Upper lobe of left lung (tissue), 6 donors: Measurements from ENCODE around the gene TMEM62. TPM values are rescaled to one million over a fixed set of nuclear protein-coding genes. Genes with fewer than 3 reads are reported as not detected.

Source experiments
- ATAC-seq, 2 donors: fragments of 200-7000 bp; cut with Tn5 transposase; one replicate each; pipeline ENCODE4 v1.9.1; 2022; ENCODE audit warnings: mild to moderate bottlenecking in 2 of 2, moderate library complexity in 2 of 2; ENCODE audit not compliant: low FRiP score in 2 of 2
- DNase-seq, 2 donors: peaks; one replicate each; pipeline ENCODE4 v3.0.0-alpha.2; 2019 to 2020
- H3K27ac ChIP-seq, 4 donors: fragments of 200-600 bp; sonication (generic); one replicate each; pipeline ENCODE4 v1.5.1; 2016 to 2019
- H3K27me3 ChIP-seq, 4 donors: fragments of 200-600 bp; sonication (generic); one replicate each; pipeline ENCODE4 v1.5.1; 2017 to 2019
- H3K36me3 ChIP-seq, 4 donors: fragments of 200-600 bp; sonication (generic); one replicate each; pipeline ENCODE4 v1.5.1; 2016 to 2019
- H3K4me1 ChIP-seq, 4 donors: fragments of 200-600 bp; sonication (generic); one replicate each; pipeline ENCODE4 v1.5.1; 2018 to 2019
- H3K4me3 ChIP-seq, 4 donors: fragments of 200-600 bp; sonication (generic); one replicate each; pipeline ENCODE4 v1.5.1; 2017 to 2019; ENCODE audit warnings: mild to moderate bottlenecking in 2 of 4, moderate library complexity in 1 of 4
- H3K9me3 ChIP-seq, 4 donors: fragments of 200-600 bp; sonication (generic); one replicate each; pipeline ENCODE4 v1.5.1; 2018 to 2019
- CTCF ChIP-seq, 6 experiments: fragments of 450-650 bp in 4 of 6; fragments of 200-600 bp in 2 of 6; sonication (generic) in 2 of 6; IDR thresholded peaks; one replicate each; pipeline ENCODE4 v1.5.1; 2016 to 2019; ENCODE audit warnings: antibody characterized with exemption in 6 of 6
- EP300 ChIP-seq, 4 donors: sonication (generic); formaldehyde crosslinking; IDR thresholded peaks; one replicate each; pipeline ENCODE4 v1.5.1; 2017; ENCODE audit warnings: antibody characterized with exemption in 4 of 4, control low read depth in 2 of 4
- POLR2A ChIP-seq, 4 donors: fragments of 450-650 bp; IDR thresholded peaks; one replicate each; pipeline ENCODE4 v1.5.1; 2016 to 2017; ENCODE audit warnings: antibody characterized with exemption in 4 of 4, mild to moderate bottlenecking in 2 of 4
- POLR2AphosphoS5 ChIP-seq, 2 donors: sonication (generic); formaldehyde crosslinking; IDR thresholded peaks; one replicate each; pipeline ENCODE4 v1.5.1; 2017; ENCODE audit warnings: antibody characterized with exemption in 2 of 2
- WGBS, 2 donors: methylation state at CpG; one replicate each; pipeline ENCODE4 v1.1.5; 2017 to 2018; 5-methylcytosine and 5-hydroxymethylcytosine counted together
- total RNA-seq, 6 donors: library from RNA; depleted of rRNA in 4 of 6; stranded (reverse); fragments of >200 nt in 4 of 6; gene quantifications; one replicate each; pipeline versions ENCODE4 v1.1.0 to v1.2.1, GENCODE V29; 2016 to 2021
- donor health status: DM: no; HTN: no; CAD: no; lungs with moderate emphysema.
- donor health status: DM: no; HTN: yes; CAD: no; lungs with severe emphysema.

TMEM62 gene
- total RNA-seq, 6 donors from 2014 or later = 20.9 to 45.1 (median 25.1) TPM

- ATAC-seq (no peak), DNase-seq (no peak)
- Histone ChIP-seq H3K4me3 (no peak overlapping the region), H3K4me1 (peaks cover 6 to 25% (median 13%) of the 10 kb centered on the region in 4 donors), H3K9me3 (no peaks in the 10 kb centered on the region), H3K27me3 (no peaks in the 10 kb centered on the region), H3K36me3 (peaks cover 0 to 29% (median 0%) of the 10 kb centered on the region in 4 donors), H3K27ac (no peak overlapping the region)
- 91 to 95% methylated on average over 6 of the region's 6 CpGs for WGBS, 2 donors
- no peak for TF ChIP-seq POLR2A (IDR thresholded peaks at IDR 0.05)
- TF ChIP-seq EP300 (IDR thresholded peaks at IDR 0.05) = no peak
- TF ChIP-seq POLR2AphosphoS5 (IDR thresholded peaks at IDR 0.05) = no peak
- no peak for TF ChIP-seq CTCF (IDR thresholded peaks at IDR 0.05)
Measured at GRCh38 chr15:43096411-43096810, 37.0 kb upstream of the TMEM62 start.

GRCh38 chr15:43099105-43099845 lies 34.1 kb upstream of the TMEM62 start:
- 93 to 96% methylated on average over 10 of the region's 10 CpGs for WGBS, 2 donors
- Histone ChIP-seq H3K27ac (no peak overlapping the region), H3K4me1 (peaks cover 11 to 41% (median 23%) of the 10 kb centered on the region in 4 donors), H3K4me3 (no peak overlapping the region), H3K9me3 (no peaks in the 10 kb centered on the region), H3K27me3 (no peaks in the 10 kb centered on the region), H3K36me3 (peaks cover 0 to 38% (median 0%) of the 10 kb centered on the region in 4 donors)
- ATAC-seq (no peak), DNase-seq (no peak)
- TF ChIP-seq CTCF (IDR thresholded peaks at IDR 0.05) (no peak), POLR2A (IDR thresholded peaks at IDR 0.05) (no peak), EP300 (IDR thresholded peaks at IDR 0.05) (no peak), POLR2AphosphoS5 (IDR thresholded peaks at IDR 0.05) (no peak)

- no peaks in the 10 kb centered on the region for H3K9me3 ChIP-seq
- no peak overlapping the region for H3K27ac ChIP-seq
- no peak for DNase-seq
- peaks cover 16 to 44% (median 24%) of the 10 kb centered on the region in 4 donors for H3K4me1 ChIP-seq
- H3K27me3 ChIP-seq = no peaks in the 10 kb centered on the region
- no peak for ATAC-seq
- H3K36me3 ChIP-seq = peaks cover 0 to 38% (median 0%) of the 10 kb centered on the region in 4 donors
- TF ChIP-seq POLR2A (IDR thresholded peaks at IDR 0.05) (no peak), POLR2AphosphoS5 (IDR thresholded peaks at IDR 0.05) (no peak), CTCF (IDR thresholded peaks at IDR 0.05) (no peak), EP300 (IDR thresholded peaks at IDR 0.05) (no peak)
- no peak overlapping the region for H3K4me3 ChIP-seq
Measured at GRCh38 chr15:43100971-43101370, 32.4 kb upstream of the TMEM62 start.

GRCh38 chr15:43102187-43102586 lies 31.2 kb upstream of the TMEM62 start:
- Histone ChIP-seq H3K9me3 (no peaks in the 10 kb centered on the region), H3K4me3 (no peak overlapping the region), H3K4me1 (peaks cover 16 to 51% (median 25%) of the 10 kb centered on the region in 4 donors), H3K36me3 (peaks cover 0 to 34% (median 0%) of the 10 kb centered on the region in 4 donors), H3K27ac (no peak overlapping the region), H3K27me3 (no peaks in the 10 kb centered on the region)
- no peak for DNase-seq
- TF ChIP-seq POLR2A (IDR thresholded peaks at IDR 0.05) (no peak), EP300 (IDR thresholded peaks at IDR 0.05) (no peak), CTCF (IDR thresholded peaks at IDR 0.05) (no peak), POLR2AphosphoS5 (IDR thresholded peaks at IDR 0.05) (no peak)
- WGBS, 2 donors = 88 to 95% methylated on average over 1 of the region's 1 CpG
- ATAC-seq = no peak

GRCh38 chr15:43103907-43104306 lies 29.5 kb upstream of the TMEM62 start:
- peaks cover 16 to 47% (median 25%) of the 10 kb centered on the region in 4 donors for H3K4me1 ChIP-seq
- H3K27ac ChIP-seq = peak overlapping the region in 1 of 4 donors; percentile 92
- TF ChIP-seq POLR2AphosphoS5 (IDR thresholded peaks at IDR 0.05) (no peak), EP300 (IDR thresholded peaks at IDR 0.05) (no peak), POLR2A (IDR thresholded peaks at IDR 0.05) (no peak)
- no peaks in the 10 kb centered on the region for H3K9me3 ChIP-seq
- H3K27me3 ChIP-seq = no peaks in the 10 kb centered on the region
- no peak for ATAC-seq
- no peak for DNase-seq
- 31 to 52% methylated on average over 1 of the region's 1 CpG for WGBS, 2 donors
- H3K36me3 ChIP-seq = peaks cover 0 to 31% (median 0%) of the 10 kb centered on the region in 4 donors
- peak overlapping the region in 1 of 4 donors; percentile 81 for H3K4me3 ChIP-seq
